Stomach (tissue), 8 donors: ENCODE data around the gene ANKRD36. TPM values are rescaled to one million over a fixed set of nuclear protein-coding genes. Genes with fewer than 3 reads are reported as not detected.

Source experiments
- polyA plus RNA-seq, 3 donors: library from polyadenylated mRNA; stranded (reverse); fragments of 200-250 nt; gene quantifications; one replicate each; pipeline ENCODE4 v1.2.3, GENCODE V29; 2013
- small RNA-seq, 4 donors: library from RNA; depleted of rRNA; stranded (forward); fragments of <200 nt; gene quantifications; one replicate each; pipeline ENCODE3, GENCODE V24; 2016
- total RNA-seq, 5 donors: library from RNA; depleted of rRNA; stranded (reverse); fragments of >200 nt; gene quantifications; one replicate each; pipeline versions ENCODE4 v1.1.0 to v1.2.3, GENCODE V29; 2014 to 2016
- donor health status: healthy with polysubstance abuse.
- donor health status: Bipolar disorder and iron deficiency.
- donor health status: healthy.

The ANKRD36 gene
- total and polyA plus RNA-seq, 8 donors, result 1.1 to 100 (median 47.9) TPM

Small RNA genes within 50 kb of the gene (small RNA-seq; reads per million reads assigned to genes)
- 0 reads per million in 4 donors for gene RN7SL313P

Other genes starting within 250 kb of the ANKRD36 start
- gene SEMA4C, start 243.1 kb upstream of the ANKRD36 start, total RNA-seq, result 10 to 100 TPM; 10.7 to 78.8 (median 24.4) TPM
- 10 to 100 TPM in 1 of 3 donors, 1 to 10 TPM in 2; 5.7 to 15.8 (median 8.0) TPM for gene SEMA4C, start 243.1 kb upstream of the ANKRD36 start, polyA plus RNA-seq
- gene FAM178B, start 126.6 kb upstream of the ANKRD36 start, total RNA-seq, result not detected
- under 1 TPM in 1 of 3 donors, not detected in 2; 0.65 TPM for gene FAM178B, start 126.6 kb upstream of the ANKRD36 start, polyA plus RNA-seq
- 10 to 100 TPM in 2 of 5 donors, 1 to 10 TPM in 2, not detected in 1; 3.5 to 17.8 (median 10.9) TPM for gene FAHD2B, start 18.3 kb upstream of the ANKRD36 start, total RNA-seq
- 10 to 100 TPM; 17.9 to 30.4 (median 19.2) TPM for gene FAHD2B, start 18.3 kb upstream of the ANKRD36 start, polyA plus RNA-seq